ENCODE results near the gene ZNF136. TPM values are rescaled to one million over a fixed set of nuclear protein-coding genes. Genes with fewer than 3 reads are reported as not detected.

ZNF136 gene
- 8.4 and 12.1 TPM in 2 replicates for total RNA-seq

DNA sequence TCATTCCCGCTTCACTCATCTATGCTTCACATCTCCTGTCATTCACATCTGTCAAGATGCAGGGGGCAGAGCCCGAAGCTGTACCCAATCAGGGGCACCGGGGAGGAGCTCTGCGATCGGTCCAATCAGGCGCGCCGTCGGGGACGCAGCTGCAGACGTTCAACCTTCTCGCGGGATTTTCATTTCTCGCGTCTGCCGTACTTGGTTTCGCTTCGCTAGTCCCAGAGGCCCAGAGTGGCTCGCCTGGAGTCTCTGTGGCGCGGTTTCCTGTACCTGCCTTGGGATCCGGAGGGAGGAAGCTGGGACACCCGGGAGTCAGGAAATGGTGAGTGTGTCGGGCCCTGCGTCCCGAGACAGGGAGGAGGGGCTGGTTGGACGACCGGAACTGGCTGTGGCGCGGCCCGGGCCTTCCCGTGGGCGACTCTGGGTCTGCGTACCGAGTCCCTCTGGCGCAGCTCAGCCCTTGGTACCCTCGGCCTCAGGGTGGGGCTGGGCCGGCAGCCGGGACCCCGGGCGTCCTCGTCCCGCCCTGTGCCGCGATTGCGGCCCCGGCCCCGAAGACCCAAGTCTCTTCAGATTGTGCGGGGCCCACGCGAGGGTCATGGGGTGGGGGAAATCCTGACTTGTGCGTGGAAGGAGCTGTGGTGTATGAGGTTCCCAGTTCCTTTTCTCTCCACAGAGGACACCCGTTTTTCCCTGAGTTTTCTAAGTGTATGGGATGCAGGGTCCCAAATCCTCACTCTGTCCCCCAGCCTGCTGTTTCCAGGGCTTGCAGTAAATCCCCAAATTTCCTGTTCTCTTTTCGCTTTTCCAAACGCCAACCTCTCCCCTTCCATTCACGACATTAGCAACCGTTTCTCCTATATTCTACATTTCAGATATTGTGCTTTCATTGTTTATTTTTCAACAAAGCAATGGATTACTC is at the start of gene ZNF136:
Gene ZNF136 (plus strand): TSS at position 215 of the 925 bp plus-strand sequence. CDS start 108 bp downstream, at position 323.

DNA sequence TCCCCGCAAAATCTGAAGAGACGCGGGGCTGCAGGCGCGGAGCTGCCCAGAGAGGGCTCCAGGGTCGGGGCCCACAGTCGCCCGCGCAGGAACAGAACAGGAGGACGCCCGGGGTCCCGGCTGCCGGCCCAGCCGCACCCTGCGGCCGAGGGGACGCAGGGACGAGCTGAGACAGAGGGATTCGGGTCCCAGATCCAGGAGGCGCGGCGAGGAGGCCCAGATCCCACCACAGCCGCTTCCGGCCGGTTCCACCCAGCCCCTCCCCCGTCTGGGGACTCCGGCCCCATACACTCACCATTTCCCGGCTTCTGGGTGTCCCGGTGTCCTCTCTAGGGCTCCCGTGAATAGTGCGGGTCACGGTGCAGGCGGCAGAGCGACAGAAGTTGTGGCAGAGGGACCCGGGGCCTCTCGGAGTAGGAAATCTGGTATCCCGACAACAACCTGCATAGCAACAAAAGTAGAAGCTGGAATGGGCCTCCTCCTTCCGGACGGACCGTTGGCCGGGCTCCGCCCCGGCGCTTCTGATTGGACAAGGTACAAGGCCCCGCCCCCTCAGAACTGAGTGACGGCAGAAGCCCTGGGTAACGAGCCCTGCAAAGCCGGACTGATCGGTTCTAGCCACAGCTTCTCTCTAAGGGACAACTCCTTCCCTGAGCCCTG is 22.9 kb upstream of the ZNF136 start, which contains the start of gene ZNF20:
Gene ZNF20 (minus strand): TSS at position 466 of the 660 bp plus-strand sequence. CDS start 168 bp downstream, at position 298.

DNA sequence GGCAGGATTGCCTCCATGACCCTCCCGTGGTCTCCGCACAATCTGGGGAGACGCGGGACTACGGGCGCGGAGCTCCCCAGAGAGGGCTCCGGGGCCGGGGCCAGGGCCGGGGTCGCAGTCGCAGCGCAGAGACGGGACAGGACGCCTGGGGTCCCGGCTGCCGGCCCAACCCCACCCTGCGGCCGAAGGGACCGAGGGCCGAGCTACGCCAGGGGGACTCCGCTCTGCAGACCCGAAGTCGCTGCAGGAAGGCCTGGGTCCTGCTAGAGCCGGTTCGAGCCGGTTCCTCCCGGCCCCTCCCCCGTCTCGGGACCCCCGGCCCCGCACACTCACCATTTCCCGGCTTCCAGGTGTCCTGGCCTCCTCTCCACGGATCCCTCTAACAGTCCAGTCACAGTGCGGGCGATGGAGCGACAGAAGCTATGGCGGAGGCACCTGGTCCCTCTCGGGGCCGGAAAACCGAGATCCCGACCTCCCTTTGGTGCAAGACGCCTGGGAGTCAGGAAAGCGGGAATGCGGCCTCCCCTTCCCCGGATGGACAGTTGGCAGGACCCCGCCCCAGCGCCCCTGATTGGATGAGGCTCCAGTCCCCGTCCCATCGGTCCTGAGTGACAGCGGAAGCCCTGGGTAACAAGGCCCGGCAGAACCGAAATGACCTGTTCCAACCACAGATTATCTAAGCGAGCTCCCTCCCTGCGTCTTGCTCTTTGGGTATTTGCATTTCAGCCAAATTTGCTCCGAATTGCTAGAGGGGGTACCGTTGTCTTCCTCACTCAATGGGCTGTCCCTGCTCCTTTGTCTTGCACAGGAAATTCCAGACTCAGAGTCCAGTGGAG is 6.5 kb upstream of the ZNF136 start, which contains the start of gene ZNF625:
Gene ZNF625 (minus strand): TSS at position 512 of the 836 bp plus-strand sequence. CDS start 176 bp downstream, at position 336.

Other genes starting within 250 kb of the ZNF136 start
- gene ZNF700, start 238.0 kb upstream of the ZNF136 start, total RNA-seq = 8.8 and 13.6 TPM in 2 replicates
- gene ZNF763, start 198.1 kb upstream of the ZNF136 start, total RNA-seq = 3.0 and 4.5 TPM in 2 replicates
- gene ZNF433, start 127.4 kb upstream of the ZNF136 start, total RNA-seq = 5.9 and 6.8 TPM in 2 replicates
- gene ZNF878, start 110.1 kb upstream of the ZNF136 start, total RNA-seq = 0.52 and 0.65 TPM in 2 replicates
- 18.0 and 19.8 TPM in 2 replicates for gene ZNF844, start 98.4 kb upstream of the ZNF136 start, total RNA-seq
- 6.3 and 10.6 TPM in 2 replicates for gene ZNF20, start 22.7 kb upstream of the ZNF136 start, total RNA-seq
- gene ZNF625, start 6.4 kb upstream of the ZNF136 start, total RNA-seq = 12.9 and 18.2 TPM in 2 replicates
- gene ZNF44, start 131.8 kb downstream of the ZNF136 start, total RNA-seq = 13.3 and 13.5 TPM in 2 replicates
- gene ZNF563, start 170.5 kb downstream of the ZNF136 start, total RNA-seq = 5.1 and 8.4 TPM in 2 replicates
- gene ZNF442, start 202.6 kb downstream of the ZNF136 start, total RNA-seq = 4.5 and 4.8 TPM in 2 replicates
- 2.9 and 4.4 TPM in 2 replicates for gene ZNF799, start 238.2 kb downstream of the ZNF136 start, total RNA-seq

Measured in articular chondrocyte of knee joint (primary cell).